RWPE2 (cell line): ENCODE results near the gene EIF4E2.

ENCODE experiments used
- ATAC-seq: fragments of 200-7000 bp; cut with Tn5 transposase; 3 replicates; pipeline ENCODE4 v1.9.1; 2021; ENCODE audit warnings: low read depth
- DNase-seq: peaks from one replicate; pipeline ENCODE4 v3.0.0-alpha.2; 2020; ENCODE audit warnings: low spot score
- H3K27ac ChIP-seq: fragments of 450-650 bp; 2 replicates; pipeline ENCODE4 v1.5.1; 2017; ENCODE audit warnings: mild to moderate bottlenecking; ENCODE audit not compliant: poor library complexity, severe bottlenecking
- H3K27me3 ChIP-seq: fragments of 250-450 bp; sonication (Bioruptor Pico); 2 replicates; pipeline ENCODE4 v1.5.1; 2021; ENCODE audit warnings: mild to moderate bottlenecking, moderate library complexity; ENCODE audit not compliant: insufficient read depth, poor library complexity, severe bottlenecking
- H3K36me3 ChIP-seq: fragments of 250-450 bp; sonication (Bioruptor Pico); 2 replicates; pipeline ENCODE4 v1.5.1; 2020; ENCODE audit warnings: low read depth, mild to moderate bottlenecking, moderate library complexity
- H3K4me1 ChIP-seq: fragments of 250-450 bp; sonication (Bioruptor Pico); 2 replicates; pipeline ENCODE4 v1.5.1; 2021; ENCODE audit warnings: mild to moderate bottlenecking, moderate library complexity; ENCODE audit not compliant: insufficient read depth, poor library complexity, severe bottlenecking
- H3K4me3 ChIP-seq: fragments of 250-450 bp; sonication (Bioruptor Pico); 2 replicates; pipeline ENCODE4 v1.5.1; 2021; ENCODE audit warnings: mild to moderate bottlenecking, moderate library complexity; ENCODE audit not compliant: severe bottlenecking
- H3K9me3 ChIP-seq: fragments of 250-450 bp; sonication (Bioruptor Pico); 2 replicates; pipeline ENCODE4 v1.5.1; 2021; ENCODE audit warnings: mild to moderate bottlenecking, moderate library complexity; ENCODE audit not compliant: severe bottlenecking
- TF ChIP-seq, protein P1 (sequence below): fragments of 450-650 bp; IDR thresholded peaks from one replicate; pipeline ENCODE4 v1.5.1; 2017; ENCODE audit warnings: mild to moderate bottlenecking, moderate library complexity; ENCODE audit not compliant: poor library complexity, severe bottlenecking

The EIF4E2 gene

DNA sequence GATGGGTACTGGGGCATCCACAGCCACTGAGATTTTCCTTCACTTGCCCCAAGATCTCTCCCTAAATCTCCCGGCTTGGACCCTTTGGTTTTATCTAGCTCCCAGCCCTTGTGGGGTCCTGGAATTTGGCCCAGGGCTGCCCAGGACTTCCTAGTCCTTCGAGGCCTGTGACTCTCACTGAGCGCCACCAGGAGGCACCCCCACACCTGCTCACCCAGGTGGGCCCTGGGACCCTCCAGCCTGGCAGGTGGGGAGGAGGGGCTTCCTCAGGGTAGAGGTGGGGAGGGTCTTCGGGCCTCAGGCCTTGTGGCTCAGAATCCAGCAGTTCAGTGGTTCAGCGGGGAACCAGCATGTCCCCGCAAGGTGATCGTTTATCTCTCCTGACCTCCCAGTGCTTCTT is 42.2 kb upstream of the EIF4E2 start:
- ATAC-seq = no peak
- Histone ChIP-seq H3K4me1 (no peaks in the 10 kb centered on the region), H3K27ac (no peak overlapping the region), H3K4me3 (no peak overlapping the region), H3K9me3 (no peaks in the 10 kb centered on the region), H3K36me3 (no peaks in the 10 kb centered on the region), H3K27me3 (peaks cover 27% of the 10 kb centered on the region)
- TF ChIP-seq, protein P1, sequence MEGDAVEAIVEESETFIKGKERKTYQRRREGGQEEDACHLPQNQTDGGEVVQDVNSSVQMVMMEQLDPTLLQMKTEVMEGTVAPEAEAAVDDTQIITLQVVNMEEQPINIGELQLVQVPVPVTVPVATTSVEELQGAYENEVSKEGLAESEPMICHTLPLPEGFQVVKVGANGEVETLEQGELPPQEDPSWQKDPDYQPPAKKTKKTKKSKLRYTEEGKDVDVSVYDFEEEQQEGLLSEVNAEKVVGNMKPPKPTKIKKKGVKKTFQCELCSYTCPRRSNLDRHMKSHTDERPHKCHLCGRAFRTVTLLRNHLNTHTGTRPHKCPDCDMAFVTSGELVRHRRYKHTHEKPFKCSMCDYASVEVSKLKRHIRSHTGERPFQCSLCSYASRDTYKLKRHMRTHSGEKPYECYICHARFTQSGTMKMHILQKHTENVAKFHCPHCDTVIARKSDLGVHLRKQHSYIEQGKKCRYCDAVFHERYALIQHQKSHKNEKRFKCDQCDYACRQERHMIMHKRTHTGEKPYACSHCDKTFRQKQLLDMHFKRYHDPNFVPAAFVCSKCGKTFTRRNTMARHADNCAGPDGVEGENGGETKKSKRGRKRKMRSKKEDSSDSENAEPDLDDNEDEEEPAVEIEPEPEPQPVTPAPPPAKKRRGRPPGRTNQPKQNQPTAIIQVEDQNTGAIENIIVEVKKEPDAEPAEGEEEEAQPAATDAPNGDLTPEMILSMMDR = no peak
- DNase-seq = no peak

DNA sequence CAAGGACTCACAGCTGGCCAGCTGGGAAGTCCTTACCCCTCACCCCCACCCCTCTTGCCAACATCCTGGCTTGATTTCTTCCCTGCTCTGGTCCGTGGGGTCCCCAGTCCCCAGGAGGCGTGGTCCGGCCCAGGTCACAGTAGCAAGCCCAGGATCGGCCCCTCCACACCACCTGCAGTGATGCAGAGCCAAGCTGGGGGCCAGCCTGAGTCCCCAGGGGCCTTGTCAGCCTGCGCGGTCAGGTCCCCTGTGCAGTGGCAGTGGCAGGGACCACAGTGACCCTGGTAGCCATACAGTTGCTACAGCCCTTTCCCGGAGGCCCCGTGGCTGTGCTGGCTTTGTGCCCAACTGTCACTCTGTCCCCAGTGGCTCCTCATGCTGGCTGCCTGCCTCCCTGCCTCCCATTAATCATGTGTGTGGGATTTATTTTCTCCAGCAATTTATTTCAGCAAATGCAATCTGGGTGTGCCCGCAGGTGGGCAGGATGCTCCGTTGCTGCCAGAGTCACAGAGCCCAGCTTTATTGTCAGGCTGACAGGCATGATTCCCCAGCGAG is 39.1 kb upstream of the EIF4E2 start:
- no peaks in the 10 kb centered on the region for H3K9me3 ChIP-seq
- no peaks in the 10 kb centered on the region for H3K4me1 ChIP-seq
- H3K36me3 ChIP-seq = no peaks in the 10 kb centered on the region
- ATAC-seq (no peak), DNase-seq (no peak)
- TF ChIP-seq, protein P1 = no peak
- H3K4me3 ChIP-seq = no peak overlapping the region
- H3K27me3 ChIP-seq = no peaks in the 10 kb centered on the region
- no peak overlapping the region for H3K27ac ChIP-seq

DNA sequence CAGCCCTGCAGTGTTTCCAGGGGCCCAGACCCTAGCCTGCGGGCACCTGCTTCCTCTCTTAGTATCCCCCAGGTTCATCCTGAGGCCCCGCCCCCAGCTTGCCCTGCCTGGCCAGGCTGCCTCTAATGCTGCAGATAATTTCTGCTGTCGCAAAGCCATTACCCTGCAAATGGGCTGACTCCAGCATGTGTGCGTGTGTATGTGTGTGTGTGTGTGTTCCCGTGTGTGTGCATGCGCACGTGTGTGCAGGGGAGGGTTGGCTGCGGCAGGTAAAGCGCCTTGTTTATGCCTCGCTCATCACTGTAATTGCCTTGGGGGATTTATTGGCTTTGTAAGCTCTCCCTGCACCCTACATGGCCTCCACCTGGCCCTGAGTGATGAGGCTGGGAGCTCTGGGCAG is 37.9 kb upstream of the EIF4E2 start:
- Histone ChIP-seq H3K4me1 (no peaks in the 10 kb centered on the region), H3K27me3 (no peaks in the 10 kb centered on the region), H3K4me3 (no peak overlapping the region), H3K27ac (no peak overlapping the region), H3K36me3 (no peaks in the 10 kb centered on the region), H3K9me3 (no peaks in the 10 kb centered on the region)
- no peak for DNase-seq
- ATAC-seq = no peak
- TF ChIP-seq, protein P1 = no peak

DNA sequence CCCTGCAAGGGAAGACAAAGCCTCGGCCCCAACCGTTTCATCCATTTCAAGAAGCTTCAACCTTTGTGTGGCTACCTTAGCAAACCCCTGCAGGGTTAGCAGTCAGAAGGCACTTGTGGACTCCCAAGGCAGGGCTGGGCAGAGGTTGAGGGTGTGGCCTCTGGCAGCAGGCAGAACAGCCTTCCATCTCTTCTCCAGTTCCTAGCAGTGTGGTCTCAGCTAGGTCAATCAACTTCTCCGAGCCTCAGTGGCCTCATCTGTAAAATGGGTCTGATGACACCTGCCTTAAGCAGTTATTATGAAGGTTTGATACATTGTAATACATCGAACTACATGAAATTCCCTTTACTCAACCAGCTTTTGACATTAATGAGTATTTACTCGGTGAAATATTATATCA is 37.1 kb upstream of the EIF4E2 start:
- no peak overlapping the region for H3K27ac ChIP-seq
- H3K4me1 ChIP-seq = no peaks in the 10 kb centered on the region
- DNase-seq = no peak
- H3K9me3 ChIP-seq = no peaks in the 10 kb centered on the region
- no peak for ATAC-seq
- no peaks in the 10 kb centered on the region for H3K27me3 ChIP-seq
- TF ChIP-seq, protein P1 = no peak
- no peak overlapping the region for H3K4me3 ChIP-seq
- no peaks in the 10 kb centered on the region for H3K36me3 ChIP-seq

DNA sequence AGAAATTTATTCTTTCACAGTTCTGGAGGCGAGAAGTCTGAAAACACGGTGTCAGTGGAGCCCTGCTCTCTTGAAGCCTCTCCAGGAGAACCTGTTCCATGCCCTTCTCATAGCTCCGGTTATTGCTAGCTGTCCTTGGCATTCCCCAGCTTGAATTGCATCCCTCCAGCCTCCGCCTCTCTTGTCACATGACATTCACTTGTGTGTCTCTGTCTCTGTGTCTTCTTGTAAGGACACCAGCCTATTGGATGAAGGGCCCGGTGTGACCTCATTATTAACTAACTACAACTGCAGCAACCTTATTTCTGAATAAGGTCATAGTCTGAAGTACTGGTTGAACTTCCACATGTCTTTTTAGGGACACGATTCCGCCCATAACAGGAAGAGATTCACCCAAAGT is 34.9 kb upstream of the EIF4E2 start:
- Histone ChIP-seq H3K4me3 (no peak overlapping the region), H3K9me3 (no peaks in the 10 kb centered on the region), H3K27me3 (no peaks in the 10 kb centered on the region), H3K4me1 (no peaks in the 10 kb centered on the region), H3K36me3 (no peaks in the 10 kb centered on the region), H3K27ac (no peak overlapping the region)
- TF ChIP-seq, protein P1 = no peak
- DNase-seq (no peak), ATAC-seq (no peak)
